Sigmoid colon (tissue), 7 donors: Measurements from ENCODE around the gene RDH5. TPM values are rescaled to one million over a fixed set of nuclear protein-coding genes. Genes with fewer than 3 reads are reported as not detected.

Experiments used
- DNase-seq: peaks from one replicate; pipeline ENCODE4 v3.0.0-alpha.2; 2019
- H3K27ac ChIP-seq, 4 donors: fragments of 200-600 bp; sonication (generic); one replicate each; pipeline ENCODE4 v1.5.1; 2016 to 2019; ENCODE audit warnings: mild to moderate bottlenecking in 1 of 4
- H3K27me3 ChIP-seq, 3 donors: fragments of 200-600 bp; sonication (generic); one replicate each; pipeline ENCODE4 v1.5.1; 2019; ENCODE audit warnings: mild to moderate bottlenecking in 1 of 3
- H3K36me3 ChIP-seq, 4 donors: fragments of 200-600 bp; sonication (generic); one replicate each; pipeline ENCODE4 v1.5.1; 2016 to 2019
- H3K4me1 ChIP-seq, 4 donors: fragments of 200-600 bp; sonication (generic); one replicate each; pipeline ENCODE4 v1.5.1; 2017 to 2019
- H3K4me3 ChIP-seq, 4 donors: fragments of 200-600 bp; sonication (generic); one replicate each; pipeline ENCODE4 v1.5.1; 2017 to 2019; ENCODE audit warnings: mild to moderate bottlenecking in 2 of 4, moderate library complexity in 1 of 4
- H3K9me3 ChIP-seq, 4 donors: fragments of 200-600 bp in 3 of 4; sonication (generic) in 3 of 4; one replicate each; pipeline versions ENCODE4 v1.5.1 to v1.6.1; 2013 to 2019
- EP300 ChIP-seq, 4 donors: sonication (generic); formaldehyde crosslinking; IDR thresholded peaks; one replicate each; pipeline ENCODE4 v1.6.1; 2017; ENCODE audit warnings: antibody characterized with exemption in 4 of 4
- POLR2A ChIP-seq, 2 donors: fragments of 450-650 bp; IDR thresholded peaks; one replicate each; pipeline ENCODE4 v1.6.1; 2016; ENCODE audit warnings: antibody characterized with exemption in 2 of 2, mild to moderate bottlenecking in 2 of 2, moderate library complexity in 2 of 2
- POLR2AphosphoS5 ChIP-seq, 4 donors: sonication (generic); formaldehyde crosslinking; IDR thresholded peaks; one replicate each; pipeline ENCODE4 v1.6.1; 2017; ENCODE audit warnings: antibody characterized with exemption in 4 of 4
- WGBS, 2 donors: extraction: QIAGEN DNeasy Blood & Tissue Kit; methylation state at CpG; one replicate each; pipeline ENCODE4 v1.1.7; 2013; 5-methylcytosine and 5-hydroxymethylcytosine counted together
- intact Hi-C: fragments of 100-400 bp; cut with DNase I; formaldehyde crosslinking; loops from one replicate; pipeline ENCODE4 v1.15.1; 2023
- polyA plus RNA-seq, 3 donors: library from polyadenylated mRNA; stranded (reverse); fragments of 200-250 nt; gene quantifications; one replicate each; pipeline ENCODE4 v1.2.3, GENCODE V29; 2013
- total RNA-seq, 4 donors: library from RNA; depleted of rRNA; stranded (reverse); fragments of >200 nt; gene quantifications; one replicate each; pipeline ENCODE4 v1.1.0, GENCODE V29; 2016
- TF ChIP-seq, protein P1 (sequence below), 4 experiments: fragments of 450-650 bp in 3 of 4; fragments of 200-600 bp in 1 of 4; IDR thresholded peaks; one replicate each; pipeline ENCODE4 v1.5.1; 2016 to 2019; ENCODE audit warnings: antibody characterized with exemption in 4 of 4, mild to moderate bottlenecking in 3 of 4, moderate library complexity in 2 of 4
- donor health status: healthy with polysubstance abuse.
- donor health status: Bipolar disorder and iron deficiency.
- donor health status: healthy.

Gene RDH5
- total and polyA plus RNA-seq, 7 donors: 8.4 to 37.5 (median 30.7) TPM

DNA sequence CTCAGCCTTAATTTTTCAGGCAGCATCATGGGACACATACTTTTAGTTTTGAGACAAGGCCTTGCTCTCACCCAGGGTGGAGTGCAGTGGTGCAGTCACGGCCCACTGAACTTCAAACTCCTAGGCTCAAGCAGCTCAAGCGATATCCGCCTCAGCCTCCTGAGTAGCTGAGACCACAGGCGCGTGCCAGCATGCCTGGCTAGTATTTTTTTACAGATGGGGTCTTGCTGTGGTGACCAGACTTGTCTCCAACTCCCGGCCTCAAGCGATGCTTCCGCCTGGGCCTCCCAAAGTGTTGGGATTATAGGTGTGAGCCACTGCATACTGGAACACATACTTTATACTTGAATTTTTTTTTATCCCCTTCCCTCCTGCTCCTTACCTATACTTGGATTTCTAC, 2.8 kb downstream of the RDH5 start:
- Histone ChIP-seq H3K36me3 (peaks cover 19 to 36% (median 23%) of the 10 kb centered on the region in 4 donors), H3K27me3 (no peaks in the 10 kb centered on the region), H3K27ac (peak overlapping the region; percentile 100), H3K9me3 (no peaks in the 10 kb centered on the region), H3K4me1 (peaks cover 0 to 96% (median 94%) of the 10 kb centered on the region in 4 donors), H3K4me3 (no peak overlapping the region)
- WGBS, 2 donors: 95 to 96% methylated on average over 8 of the region's 8 CpGs
- peak; percentile 66 for DNase-seq
- intact Hi-C loops: no loop called here
- TF ChIP-seq, protein P1, sequence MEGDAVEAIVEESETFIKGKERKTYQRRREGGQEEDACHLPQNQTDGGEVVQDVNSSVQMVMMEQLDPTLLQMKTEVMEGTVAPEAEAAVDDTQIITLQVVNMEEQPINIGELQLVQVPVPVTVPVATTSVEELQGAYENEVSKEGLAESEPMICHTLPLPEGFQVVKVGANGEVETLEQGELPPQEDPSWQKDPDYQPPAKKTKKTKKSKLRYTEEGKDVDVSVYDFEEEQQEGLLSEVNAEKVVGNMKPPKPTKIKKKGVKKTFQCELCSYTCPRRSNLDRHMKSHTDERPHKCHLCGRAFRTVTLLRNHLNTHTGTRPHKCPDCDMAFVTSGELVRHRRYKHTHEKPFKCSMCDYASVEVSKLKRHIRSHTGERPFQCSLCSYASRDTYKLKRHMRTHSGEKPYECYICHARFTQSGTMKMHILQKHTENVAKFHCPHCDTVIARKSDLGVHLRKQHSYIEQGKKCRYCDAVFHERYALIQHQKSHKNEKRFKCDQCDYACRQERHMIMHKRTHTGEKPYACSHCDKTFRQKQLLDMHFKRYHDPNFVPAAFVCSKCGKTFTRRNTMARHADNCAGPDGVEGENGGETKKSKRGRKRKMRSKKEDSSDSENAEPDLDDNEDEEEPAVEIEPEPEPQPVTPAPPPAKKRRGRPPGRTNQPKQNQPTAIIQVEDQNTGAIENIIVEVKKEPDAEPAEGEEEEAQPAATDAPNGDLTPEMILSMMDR (IDR thresholded peaks at IDR 0.05): no peak
- TF ChIP-seq POLR2A (IDR thresholded peaks at IDR 0.05): no peak

DNA sequence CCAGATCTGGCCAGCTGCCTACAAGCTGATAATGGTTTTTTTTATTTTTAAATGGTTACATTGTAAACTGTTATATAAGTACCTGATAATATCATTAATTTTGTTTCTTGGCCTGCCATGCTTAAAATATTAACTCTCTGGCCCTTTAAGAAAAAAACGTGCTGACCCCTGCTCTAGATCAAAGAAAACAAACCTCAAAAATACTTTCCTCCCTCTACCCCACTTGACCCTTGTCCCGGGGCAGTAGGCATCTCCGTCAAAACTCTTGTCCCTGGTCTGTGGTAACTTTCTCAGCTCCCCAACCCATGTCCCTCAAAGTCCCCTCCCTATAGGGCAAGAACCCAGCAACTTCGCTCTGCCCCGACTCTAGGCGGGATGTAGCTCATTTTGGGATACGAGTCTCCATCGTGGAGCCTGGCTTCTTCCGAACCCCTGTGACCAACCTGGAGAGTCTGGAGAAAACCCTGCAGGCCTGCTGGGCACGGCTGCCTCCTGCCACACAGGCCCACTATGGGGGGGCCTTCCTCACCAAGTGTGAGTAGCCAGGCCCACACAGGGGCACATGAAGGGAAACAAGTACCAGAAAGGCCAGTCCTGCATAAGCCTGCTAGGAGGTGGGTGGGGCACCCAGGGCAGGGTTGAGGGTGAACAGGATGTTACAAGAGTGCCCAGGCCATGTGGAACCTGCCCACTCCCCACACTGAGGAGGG, 3.5 kb downstream of the RDH5 start:
- Histone ChIP-seq H3K4me1 (peaks cover 0 to 89% (median 87%) of the 10 kb centered on the region in 4 donors), H3K36me3 (peaks cover 19 to 36% (median 23%) of the 10 kb centered on the region in 4 donors), H3K27me3 (no peaks in the 10 kb centered on the region), H3K4me3 (no peak overlapping the region), H3K9me3 (no peaks in the 10 kb centered on the region), H3K27ac (peak overlapping the region; percentile 100)
- intact Hi-C loops: no loop called here
- whole genome bisulfite sequencing, 2 donors: 52 to 67% methylated on average over 10 of the region's 10 CpGs
- DNase-seq: peak; percentile 66
- peak in 1 of 4 donors; percentile 24 for TF ChIP-seq POLR2AphosphoS5 (IDR thresholded peaks at IDR 0.05)
- no peak for TF ChIP-seq EP300 (IDR thresholded peaks at IDR 0.05)

DNA sequence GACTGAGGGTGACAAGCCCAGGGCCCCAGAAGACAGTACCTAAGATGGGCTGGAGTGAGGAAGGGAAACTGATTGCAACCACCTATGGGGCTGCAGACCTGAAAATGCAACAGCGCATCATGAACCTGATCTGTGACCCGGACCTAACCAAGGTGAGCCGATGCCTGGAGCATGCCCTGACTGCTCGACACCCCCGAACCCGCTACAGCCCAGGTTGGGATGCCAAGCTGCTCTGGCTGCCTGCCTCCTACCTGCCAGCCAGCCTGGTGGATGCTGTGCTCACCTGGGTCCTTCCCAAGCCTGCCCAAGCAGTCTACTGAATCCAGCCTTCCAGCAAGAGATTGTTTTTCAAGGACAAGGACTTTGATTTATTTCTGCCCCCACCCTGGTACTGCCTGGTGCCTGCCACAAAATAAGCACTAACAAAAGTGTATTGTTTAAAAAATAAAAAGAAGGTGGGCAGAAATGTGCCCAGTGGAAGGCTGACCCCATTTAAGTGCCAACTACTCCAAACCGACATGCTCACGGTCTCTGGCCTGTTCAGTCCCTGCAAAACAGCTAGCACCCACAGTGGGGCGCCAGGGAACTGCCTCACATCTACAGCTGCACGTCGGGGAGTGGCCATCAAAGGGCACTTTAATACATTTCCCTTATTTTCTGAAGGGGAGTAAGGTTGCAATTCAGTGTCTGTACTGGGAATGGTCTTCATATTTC, 4.2 kb downstream of the RDH5 start:
- H3K4me1 ChIP-seq: peaks cover 0 to 82% (median 80%) of the 10 kb centered on the region in 4 donors
- H3K9me3 ChIP-seq: no peaks in the 10 kb centered on the region
- intact Hi-C loops: no loop called here
- TF ChIP-seq EP300 (IDR thresholded peaks at IDR 0.05): no peak
- peak in 2 of 4 donors; percentile 9 to 10 for TF ChIP-seq POLR2AphosphoS5 (IDR thresholded peaks at IDR 0.05)
- TF ChIP-seq, protein P1 (IDR thresholded peaks at IDR 0.05): peak; percentile 12 to 57 (median 47)
- TF ChIP-seq POLR2A (IDR thresholded peaks at IDR 0.05): no peak
- H3K27me3 ChIP-seq: no peaks in the 10 kb centered on the region
- H3K4me3 ChIP-seq: no peak overlapping the region
- H3K27ac ChIP-seq: peak overlapping the region; percentile 100
- peaks cover 19 to 36% (median 23%) of the 10 kb centered on the region in 4 donors for H3K36me3 ChIP-seq
- peak; percentile 88 for DNase-seq
- WGBS, 2 donors: 48 to 58% methylated on average over 11 of the region's 11 CpGs

DNA sequence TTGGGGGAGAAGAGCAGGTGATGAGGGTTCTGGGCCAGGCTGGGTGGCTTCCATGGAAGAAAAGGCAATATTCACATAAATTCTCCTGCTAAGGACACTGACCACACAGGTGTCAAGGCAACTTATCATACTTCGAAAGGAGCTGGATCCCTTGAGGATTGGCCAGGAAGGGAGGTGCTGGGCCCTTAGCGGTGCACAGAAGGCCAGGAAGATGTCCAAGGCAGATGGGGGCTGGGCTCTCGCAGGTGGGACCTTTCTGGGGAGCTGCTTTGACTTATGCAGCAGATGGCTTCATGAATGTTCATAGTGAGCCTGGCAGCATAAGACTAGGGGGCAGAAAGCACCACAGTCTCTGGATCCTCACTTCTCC, 4.7 kb downstream of the RDH5 start:
- H3K4me3 ChIP-seq: no peak overlapping the region
- no peaks in the 10 kb centered on the region for H3K9me3 ChIP-seq
- peak; percentile 63 for DNase-seq
- no peaks in the 10 kb centered on the region for H3K27me3 ChIP-seq
- intact Hi-C loops: no loop called here
- WGBS, 2 donors: 45 to 66% methylated on average over 3 of the region's 3 CpGs
- peaks cover 0 to 80% (median 77%) of the 10 kb centered on the region in 4 donors for H3K4me1 ChIP-seq
- peak overlapping the region; percentile 100 for H3K27ac ChIP-seq
- no peak for TF ChIP-seq POLR2AphosphoS5 (IDR thresholded peaks at IDR 0.05)
- H3K36me3 ChIP-seq: peaks cover 19 to 36% (median 23%) of the 10 kb centered on the region in 4 donors

DNA sequence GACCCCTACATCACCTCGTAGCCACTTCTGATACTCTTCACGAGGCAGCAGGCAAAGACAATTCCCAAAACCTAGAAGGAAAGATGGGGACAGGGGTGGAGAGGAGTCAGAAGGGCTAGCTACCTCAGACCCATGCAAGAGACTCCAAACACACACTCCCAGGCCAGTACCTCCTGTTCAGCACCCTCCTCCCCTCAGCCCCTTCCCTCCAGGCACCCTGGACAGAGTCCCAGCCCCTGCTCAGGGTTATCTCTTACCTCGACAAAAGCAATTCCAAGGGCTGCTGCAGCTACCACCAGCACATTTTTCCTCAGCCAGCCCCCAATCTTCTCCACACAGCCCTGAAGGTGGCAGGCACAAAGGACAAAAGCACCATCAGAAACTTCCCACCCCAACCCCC, 5.4 kb downstream of the RDH5 start:
- WGBS, 2 donors: 60 to 78% methylated on average over 3 of the region's 3 CpGs

More for the DNA sequence above, 5.4 kb downstream of the RDH5 start:
- intact Hi-C loops: no loop called here
- DNase-seq: peak; percentile 56
- H3K27ac ChIP-seq: peak overlapping the region; percentile 100
- peaks cover 0 to 80% (median 77%) of the 10 kb centered on the region in 4 donors for H3K4me1 ChIP-seq
- peaks cover 19 to 36% (median 23%) of the 10 kb centered on the region in 4 donors for H3K36me3 ChIP-seq
- H3K27me3 ChIP-seq: no peaks in the 10 kb centered on the region
- H3K9me3 ChIP-seq: no peaks in the 10 kb centered on the region
- TF ChIP-seq POLR2A (IDR thresholded peaks at IDR 0.05): no peak
- no peak for TF ChIP-seq POLR2AphosphoS5 (IDR thresholded peaks at IDR 0.05)
- TF ChIP-seq, protein P1 (IDR thresholded peaks at IDR 0.05): no peak
- TF ChIP-seq EP300 (IDR thresholded peaks at IDR 0.05): no peak
- no peak overlapping the region for H3K4me3 ChIP-seq
